K562 (cell line): Measurements from ENCODE around the gene PLXNA2. TPM values are rescaled to one million over a fixed set of nuclear protein-coding genes. Genes with fewer than 3 reads are reported as not detected.

Source experiments
- HMGXB4 ChIP-seq: sonication (generic); formaldehyde crosslinking; IDR thresholded peaks from 2 replicates; pipeline ENCODE4 v1.8.1; 2023; ENCODE audit warnings: mild to moderate bottlenecking, missing genetic modification reagents
- MTF1 ChIP-seq: fragments of 250-450 bp; sonication (Bioruptor Pico); IDR thresholded peaks from 2 replicates; pipeline ENCODE4 v1.9.0; 2021; ENCODE audit warnings: moderate library complexity, mild to moderate bottlenecking, inconsistent platforms, borderline replicate concordance
- NR4A1 ChIP-seq, 2 experiments: fragments of 250-450 bp in 1 of 2; fragments of 450-650 bp in 1 of 2; sonication (Bioruptor Pico) in 1 of 2; IDR thresholded peaks; 2 replicates each; pipeline versions ENCODE4 v1.4.0 to v1.6.1; 2016 to 2020; ENCODE audit warnings: mild to moderate bottlenecking in 2 of 2, missing compliant biosample characterization in 1 of 2, missing genetic modification characterization in 1 of 2, moderate library complexity in 1 of 2
- RFX5 ChIP-seq: IDR thresholded peaks from 2 replicates; pipeline ENCODE4 v1.6.1; 2011; ENCODE audit warnings: low read depth, mild to moderate bottlenecking, improper control_type of control experiment, low read length
- ZBTB49 ChIP-seq: sonication (generic); formaldehyde crosslinking; IDR thresholded peaks from 2 replicates; pipeline ENCODE4 v1.8.0; 2022; ENCODE audit warnings: missing genetic modification reagents, mild to moderate bottlenecking, borderline replicate concordance
- ZNF280B ChIP-seq: fragments of 250-450 bp; sonication (Bioruptor Pico); IDR thresholded peaks from 2 replicates; pipeline ENCODE4 v1.5.1; 2021; ENCODE audit warnings: mild to moderate bottlenecking
- polyA plus RNA-seq, 8 experiments: library from polyadenylated mRNA; depleted of rRNA in 4 of 8; stranded (reverse) in 5 of 8; unstranded in 3 of 8; fragments of >200 nt; fragmentation: Nextera tagmentation in 2 of 8; fragmentation: Illumina TruSeq in 1 of 8; extraction: Ambion mirVana in 2 of 8; extraction: Trizol in 1 of 8; gene quantifications; 2 replicates each; pipeline versions ENCODE4 v1.2.1 to v1.2.3, GENCODE V29; 2011 to 2014; ENCODE audit warnings: inconsistent platforms in 1 of 8, missing spikeins in 1 of 8
- total RNA-seq, 7 experiments: library from RNA; depleted of rRNA in 6 of 7; stranded (reverse); fragments of >200 nt in 6 of 7; fragmentation: Illumina TruSeq in 2 of 7; extraction: Trizol in 2 of 7; gene quantifications; 2 replicates each; pipeline versions ENCODE4 v1.2.1 to v1.2.3, GENCODE V29; 2011 to 2021; ENCODE audit warnings: low replicate concordance in 1 of 7
- TF ChIP-seq, protein P1 (sequence below): sonication (generic); formaldehyde crosslinking; IDR thresholded peaks from 2 replicates; pipeline ENCODE4 v1.5.0; 2020; ENCODE audit warnings: missing genetic modification reagents

Gene PLXNA2
- total and polyA plus RNA-seq, 9 of the 15 experiments (the other 6 are each of a cell fraction or from before 2014, with no cell fraction given): 0.01 to 1.3 (median 0.32) TPM

DNA sequence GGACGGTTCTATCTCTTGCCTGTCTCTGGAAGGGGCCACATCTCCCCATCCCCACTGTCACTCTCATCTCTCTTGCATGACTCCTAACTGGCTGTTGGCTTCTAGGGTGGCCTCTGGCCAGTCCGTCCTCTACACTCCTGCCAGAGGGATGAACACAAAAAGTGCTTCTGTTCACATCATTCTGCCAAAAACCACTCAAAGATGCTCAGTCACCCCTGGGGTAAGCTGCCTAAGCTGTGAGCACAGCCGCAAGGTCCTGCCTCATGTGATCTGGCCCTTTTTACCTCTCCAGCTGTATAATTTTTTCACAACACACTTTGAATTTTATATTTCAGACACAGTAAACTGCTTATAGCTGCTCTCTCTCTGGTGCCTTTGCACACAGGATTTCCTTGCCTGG, 235.7 kb downstream of the PLXNA2 start (continued):
- no peak for TF ChIP-seq ZBTB49
- TF ChIP-seq, protein P1, sequence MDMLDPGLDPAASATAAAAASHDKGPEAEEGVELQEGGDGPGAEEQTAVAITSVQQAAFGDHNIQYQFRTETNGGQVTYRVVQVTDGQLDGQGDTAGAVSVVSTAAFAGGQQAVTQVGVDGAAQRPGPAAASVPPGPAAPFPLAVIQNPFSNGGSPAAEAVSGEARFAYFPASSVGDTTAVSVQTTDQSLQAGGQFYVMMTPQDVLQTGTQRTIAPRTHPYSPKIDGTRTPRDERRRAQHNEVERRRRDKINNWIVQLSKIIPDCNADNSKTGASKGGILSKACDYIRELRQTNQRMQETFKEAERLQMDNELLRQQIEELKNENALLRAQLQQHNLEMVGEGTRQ (CRISPR knock-in tag): no peak
- no peak for TF ChIP-seq HMGXB4 (CRISPR knock-in tag)
- no peak for TF ChIP-seq RFX5
- no peak for TF ChIP-seq NR4A1 (CRISPR knock-in tag; IDR thresholded peaks at IDR 0.05)
- TF ChIP-seq NR4A1 (tag; IDR thresholded peaks at IDR 0.05): no peak
- no peak for TF ChIP-seq ZNF280B (CRISPR knock-in tag)
- no peak for TF ChIP-seq MTF1 (CRISPR knock-in tag)
